ENCODE results near the gene COPE.

COPE gene

GRCh38 chr19:18895824-18896341, 23.3 kb downstream of the COPE start, which contains the start of gene CERS1:
TSS of gene CERS1 (minus strand) at chr19:18896158. CDS start at chr19:18896072, 86 bp downstream.
- no peak for TF ChIP-seq CTCF (conservative IDR thresholded peaks at IDR 0.05)
- no peak for TF ChIP-seq ZFX (IDR thresholded peaks at IDR 0.05)
- H3K27ac ChIP-seq, result no peak within 1 kb of the TSS

- no peak overlapping the region for H3K27ac ChIP-seq
Observed at GRCh38 chr19:18895038-18895823, 24.0 kb downstream of the COPE start.

GRCh38 chr19:18894254-18895037, 24.7 kb downstream of the COPE start:
- no peak overlapping the region for H3K27ac ChIP-seq
- no peak for TF ChIP-seq CTCF (conservative IDR thresholded peaks at IDR 0.05)
- TF ChIP-seq ZFX (IDR thresholded peaks at IDR 0.05), result no peak

More at GRCh38 chr19:18895038-18895823, 24.0 kb downstream of the COPE start:
- TF ChIP-seq CTCF (conservative IDR thresholded peaks at IDR 0.05) (peak; percentile 59), ZFX (IDR thresholded peaks at IDR 0.05) (0 out of 2 replicates have a peak, but pooled peaks have one; percentile 14)

GRCh38 chr19:18893587-18894253, 25.5 kb downstream of the COPE start:
- H3K27ac ChIP-seq, result no peak overlapping the region
- no peak for TF ChIP-seq ZFX (IDR thresholded peaks at IDR 0.05)

GRCh38 chr19:18889949-18890745, 29.0 kb downstream of the COPE start:
- no peak for TF ChIP-seq ZFX (IDR thresholded peaks at IDR 0.05)
- TF ChIP-seq CTCF (conservative IDR thresholded peaks at IDR 0.05), result no peak
- H3K27ac ChIP-seq, result no peak overlapping the region

GRCh38 chr19:18886972-18887371, 32.2 kb downstream of the COPE start:
- H3K27ac ChIP-seq, result no peak overlapping the region
- TF ChIP-seq ZFX (IDR thresholded peaks at IDR 0.05), result no peak
- TF ChIP-seq CTCF (conservative IDR thresholded peaks at IDR 0.05), result no peak

All from C4-2B (cell line).